Thyroid gland (tissue), 4 donors: ENCODE data around the gene UNC80. TPM values are rescaled to one million over a fixed set of nuclear protein-coding genes. Genes with fewer than 3 reads are reported as not detected.
"Not testable (repeated sequence)": the region's sequence is repeated elsewhere in the genome, so short reads cannot be mapped to it uniquely, and the experiment has no call there.

Experiments
- DNase-seq, 2 donors: peaks; one replicate each; pipeline ENCODE4 v3.0.0-alpha.2; 2019
- H3K27ac ChIP-seq, 3 donors: fragments of 200-600 bp; sonication (generic); 1 replicate in 2 of 3; 2 replicates in 1 of 3; pipeline ENCODE4 v1.5.1; 2016 to 2019; ENCODE audit warnings: mild to moderate bottlenecking in 1 of 3, moderate library complexity in 1 of 3
- H3K27me3 ChIP-seq: fragments of 200-600 bp; sonication (generic); one replicate; pipeline ENCODE4 v1.5.1; 2019
- H3K36me3 ChIP-seq, 2 donors: fragments of 200-600 bp; sonication (generic); one replicate each; pipeline ENCODE4 v1.5.1; 2016 to 2019
- H3K4me1 ChIP-seq, 2 donors: fragments of 200-600 bp; sonication (generic); one replicate each; pipeline ENCODE4 v1.5.1; 2017 to 2019
- H3K4me3 ChIP-seq, 3 donors: fragments of 200-600 bp; sonication (generic); replicated peaks in 1 of 3; 1 replicate in 2 of 3; 2 replicates in 1 of 3; pipeline ENCODE4 v1.5.1; 2016; ENCODE audit warnings: mild to moderate bottlenecking in 1 of 3
- H3K9me3 ChIP-seq: fragments of 200-600 bp; sonication (generic); one replicate; pipeline ENCODE4 v1.5.1; 2017
- POLR2A ChIP-seq, 2 donors: fragments of 450-650 bp; IDR thresholded peaks; one replicate each; pipeline ENCODE4 v1.6.1; 2017; ENCODE audit warnings: antibody characterized with exemption in 2 of 2, mild to moderate bottlenecking in 2 of 2, moderate library complexity in 1 of 2
- WGBS, 2 donors: methylation state at CpG; one replicate each; pipeline ENCODE4 v1.1.5; 2017; 5-methylcytosine and 5-hydroxymethylcytosine counted together
- intact Hi-C: fragments of 100-400 bp; cut with DNase I; formaldehyde crosslinking; loops from one replicate; pipeline ENCODE4 v1.15.1; 2023
- total RNA-seq, 4 donors: library from RNA; depleted of rRNA; stranded (reverse); fragments of >200 nt; gene quantifications; one replicate each; pipeline ENCODE4 v1.2.3, GENCODE V29; 2016
- TF ChIP-seq, protein P1 (sequence below), 6 experiments: fragments of 200-600 bp in 3 of 6; fragments of 450-650 bp in 3 of 6; sonication (generic) in 3 of 6; IDR thresholded peaks; one replicate each; pipeline ENCODE4 v1.5.1; 2016 to 2019; ENCODE audit warnings: antibody characterized with exemption in 6 of 6, mild to moderate bottlenecking in 2 of 6, inconsistent platforms in 1 of 6, moderate library complexity in 1 of 6

UNC80 gene
- total RNA-seq, 4 donors from 2014 or later: 0.27 to 3.8 (median 2.0) TPM

DNA sequence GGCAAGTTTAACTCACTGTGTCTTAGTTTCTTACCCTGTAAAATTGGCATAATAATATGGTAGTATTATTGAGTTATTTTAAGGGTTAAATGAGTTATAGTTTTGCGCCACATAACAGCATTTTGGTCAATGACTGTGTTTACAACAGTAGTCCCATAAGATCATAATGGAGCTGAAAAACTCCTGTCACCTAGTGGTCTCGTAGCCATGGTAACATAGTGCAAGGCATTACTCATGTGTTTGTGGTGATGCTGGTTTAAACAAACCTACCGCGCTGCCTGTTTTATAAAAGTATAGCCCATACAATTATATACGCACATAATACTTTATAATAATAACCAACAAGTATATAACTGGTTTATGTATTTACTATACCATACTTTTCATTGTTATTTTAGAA, 15.8 kb downstream of the UNC80 start:
- H3K9me3 ChIP-seq: no peaks in the 10 kb centered on the region
- intact Hi-C loops: no loop called here
- TF ChIP-seq, protein P1, sequence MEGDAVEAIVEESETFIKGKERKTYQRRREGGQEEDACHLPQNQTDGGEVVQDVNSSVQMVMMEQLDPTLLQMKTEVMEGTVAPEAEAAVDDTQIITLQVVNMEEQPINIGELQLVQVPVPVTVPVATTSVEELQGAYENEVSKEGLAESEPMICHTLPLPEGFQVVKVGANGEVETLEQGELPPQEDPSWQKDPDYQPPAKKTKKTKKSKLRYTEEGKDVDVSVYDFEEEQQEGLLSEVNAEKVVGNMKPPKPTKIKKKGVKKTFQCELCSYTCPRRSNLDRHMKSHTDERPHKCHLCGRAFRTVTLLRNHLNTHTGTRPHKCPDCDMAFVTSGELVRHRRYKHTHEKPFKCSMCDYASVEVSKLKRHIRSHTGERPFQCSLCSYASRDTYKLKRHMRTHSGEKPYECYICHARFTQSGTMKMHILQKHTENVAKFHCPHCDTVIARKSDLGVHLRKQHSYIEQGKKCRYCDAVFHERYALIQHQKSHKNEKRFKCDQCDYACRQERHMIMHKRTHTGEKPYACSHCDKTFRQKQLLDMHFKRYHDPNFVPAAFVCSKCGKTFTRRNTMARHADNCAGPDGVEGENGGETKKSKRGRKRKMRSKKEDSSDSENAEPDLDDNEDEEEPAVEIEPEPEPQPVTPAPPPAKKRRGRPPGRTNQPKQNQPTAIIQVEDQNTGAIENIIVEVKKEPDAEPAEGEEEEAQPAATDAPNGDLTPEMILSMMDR (IDR thresholded peaks at IDR 0.05): no peak
- no peak for TF ChIP-seq POLR2A (IDR thresholded peaks at IDR 0.05)
- 95 to 96% methylated on average over 5 of the region's 5 CpGs for WGBS, 2 donors
- no peaks in the 10 kb centered on the region for H3K4me1 ChIP-seq
- no peak overlapping the region for H3K27ac ChIP-seq
- no peak overlapping the region for H3K4me3 ChIP-seq
- no peaks in the 10 kb centered on the region for H3K36me3 ChIP-seq
- DNase-seq: no peak
- no peaks in the 10 kb centered on the region for H3K27me3 ChIP-seq

- no peak for DNase-seq
- TF ChIP-seq, protein P1 (IDR thresholded peaks at IDR 0.05): no peak
- no peak for TF ChIP-seq POLR2A (IDR thresholded peaks at IDR 0.05)
- Histone ChIP-seq H3K4me1 (no peaks in the 10 kb centered on the region), H3K27me3 (no peaks in the 10 kb centered on the region), H3K27ac (no peak overlapping the region), H3K4me3 (no peak overlapping the region), H3K9me3 (no peaks in the 10 kb centered on the region), H3K36me3 (no peaks in the 10 kb centered on the region)
- 63 to 76% methylated on average over 1 of the region's 1 CpG for WGBS, 2 donors
- intact Hi-C loops: no loop called here
These were observed 17.3 kb downstream of the UNC80 start for GRCh38 chr2:209788925-209789324.

- Histone ChIP-seq H3K9me3 (no peaks in the 10 kb centered on the region), H3K4me3 (no peak overlapping the region), H3K4me1 (no peaks in the 10 kb centered on the region), H3K27me3 (no peaks in the 10 kb centered on the region), H3K36me3 (no peaks in the 10 kb centered on the region), H3K27ac (no peak overlapping the region)
- WGBS, 2 donors: 68 to 73% methylated on average over 6 of the region's 6 CpGs
- intact Hi-C loops: no loop called here
- no peak for TF ChIP-seq POLR2A (IDR thresholded peaks at IDR 0.05)
- TF ChIP-seq, protein P1 (IDR thresholded peaks at IDR 0.05): no peak
- DNase-seq: no peak
These were observed 18.6 kb downstream of the UNC80 start for GRCh38 chr2:209790066-209790728.

GRCh38 chr2:209791151-209791550, 19.5 kb downstream of the UNC80 start:
- intact Hi-C loops: no loop called here
- Histone ChIP-seq H3K9me3 (no peaks in the 10 kb centered on the region), H3K4me3 (no peak overlapping the region), H3K4me1 (no peaks in the 10 kb centered on the region), H3K36me3 (no peaks in the 10 kb centered on the region), H3K27ac (no peak overlapping the region), H3K27me3 (no peaks in the 10 kb centered on the region)
- no peak for TF ChIP-seq POLR2A (IDR thresholded peaks at IDR 0.05)
- TF ChIP-seq, protein P1 (IDR thresholded peaks at IDR 0.05): no peak
- DNase-seq: no peak
- 76 to 86% methylated on average over 3 of the region's 3 CpGs for whole genome bisulfite sequencing, 2 donors

GRCh38 chr2:209795425-209795824, 23.8 kb downstream of the UNC80 start:
- 93 to 97% methylated on average over 4 of the region's 4 CpGs for WGBS, 2 donors
- DNase-seq, H3K36me3 ChIP-seq, H3K4me1 ChIP-seq, intact Hi-C loops, H3K4me3 ChIP-seq, H3K27me3 ChIP-seq, H3K9me3 ChIP-seq, H3K27ac ChIP-seq: not testable (repeated sequence)
